ENCODE data around the gene MAP4K1. TPM values are rescaled to one million over a fixed set of nuclear protein-coding genes. Genes with fewer than 3 reads are reported as not detected.

Gene MAP4K1
- total RNA-seq, 1 experiment from 2014 or later = 2.3 TPM

GRCh38 chr19:38655148-38655824, 37.5 kb upstream of the MAP4K1 start:
- no peak for DNase-seq
- POLR2A ChIA-PET (ENCODE audit: unreplicated experiment) = no interaction called here
- Histone ChIP-seq H3K4me1 (ENCODE audit: insufficient read depth, low read length) (peaks cover 92% of the 10 kb centered on the region), H2AFZ (ENCODE audit: low read length) (no peak overlapping the region), H3K4me2 (ENCODE audit: low read length) (peak overlapping the region; percentile 72), H3K27ac (ENCODE audit: low read length) (peak overlapping the region; percentile 99), H3K4me3 (ENCODE audit: low read length) (no peak overlapping the region; the same call in 1 of the 2 replicates), H3K79me2 (ENCODE audit: low read length) (peaks cover 96% of the 10 kb centered on the region), H3K9ac (ENCODE audit: low read length) (no peak overlapping the region), H3K27me3 (ENCODE audit: low read length) (no peaks in the 10 kb centered on the region), H3F3A (ENCODE audit: low read length, unreplicated experiment) (peaks cover 8% of the 10 kb centered on the region), H3K9me3 (ENCODE audit: low read length) (no peaks in the 10 kb centered on the region), H3K36me3 (ENCODE audit: low read depth, low read length) (peaks cover 44% of the 10 kb centered on the region), H3K9me2 (replicated peaks; ENCODE audit: low read length) (no peaks in the 10 kb centered on the region), H4K20me1 (ENCODE audit: low read length) (peaks cover 45% of the 10 kb centered on the region; the same call in 1 of the 2 replicates)
- TF ChIP-seq EZH2phosphoT487 (IDR thresholded peaks at IDR 0.05; ENCODE audit: borderline replicate concordance, low read length) = no peak
- no peak for TF ChIP-seq EZH2 (IDR thresholded peaks at IDR 0.05; ENCODE audit: low read length, unreplicated experiment)
- TF ChIP-seq CTCF (conservative IDR thresholded peaks at IDR 0.05; ENCODE audit: low read depth, low read length) = no peak
- intact Hi-C loops (cut with micrococcal nuclease) = loop anchor here (10.0 kb wide), 1 partner anchor 50 kb away; no protein-coding TSS in a partner anchor
- ATAC-seq = no peak
- CTCF ChIA-PET = interaction anchor here (0.5 kb wide), 1 partner anchor 253 kb away, joined by 3 read pairs; no protein-coding TSS in a partner anchor
- BruUV-seq (replicated peaks) = no TSS peak

- DNase-seq (no peak), ATAC-seq (no peak)
- Histone ChIP-seq H3K4me2 (ENCODE audit: low read length) (peak overlapping the region; percentile 72), H3K4me3 (ENCODE audit: low read length) (0 out of 2 replicates have a peak overlapping the region, but pooled peaks have one; percentile 27), H3K27me3 (ENCODE audit: low read length) (no peaks in the 10 kb centered on the region), H3K9ac (ENCODE audit: low read length) (no peak overlapping the region), H3K79me2 (ENCODE audit: low read length) (peaks cover 96% of the 10 kb centered on the region), H3K36me3 (ENCODE audit: low read depth, low read length) (peaks cover 44% of the 10 kb centered on the region), H3K9me2 (replicated peaks; ENCODE audit: low read length) (no peaks in the 10 kb centered on the region), H4K20me1 (ENCODE audit: low read length) (peaks cover 49% of the 10 kb centered on the region; the same call in 1 of the 2 replicates), H2AFZ (ENCODE audit: low read length) (no peak overlapping the region), H3K27ac (ENCODE audit: low read length) (peak overlapping the region; percentile 99), H3K9me3 (ENCODE audit: low read length) (no peaks in the 10 kb centered on the region), H3K4me1 (ENCODE audit: insufficient read depth, low read length) (peaks cover 86% of the 10 kb centered on the region), H3F3A (ENCODE audit: low read length, unreplicated experiment) (peaks cover 8% of the 10 kb centered on the region)
- BruUV-seq (replicated peaks) = no TSS peak
- CTCF ChIA-PET = no interaction called here
- intact Hi-C loops (cut with micrococcal nuclease) = loop anchor here (10.0 kb wide), 1 partner anchor 50 kb away; no protein-coding TSS in a partner anchor
- TF ChIP-seq EZH2phosphoT487 (IDR thresholded peaks at IDR 0.05; ENCODE audit: borderline replicate concordance, low read length) = no peak
- no peak for TF ChIP-seq EZH2 (IDR thresholded peaks at IDR 0.05; ENCODE audit: low read length, unreplicated experiment)
- TF ChIP-seq CTCF (conservative IDR thresholded peaks at IDR 0.05; ENCODE audit: low read depth, low read length) = no peak
- POLR2A ChIA-PET (ENCODE audit: unreplicated experiment) = no interaction called here
These were observed 36.9 kb upstream of the MAP4K1 start for GRCh38 chr19:38654628-38655055.

- no TSS peak for BruUV-seq (replicated peaks)
- POLR2A ChIA-PET (ENCODE audit: unreplicated experiment) = no interaction called here
- Histone ChIP-seq H3K9me3 (ENCODE audit: low read length) (no peaks in the 10 kb centered on the region), H3K4me1 (ENCODE audit: insufficient read depth, low read length) (peaks cover 72% of the 10 kb centered on the region), H3K4me3 (ENCODE audit: low read length) (peak overlapping the region; percentile 40), H3K79me2 (ENCODE audit: low read length) (peaks cover 98% of the 10 kb centered on the region), H4K20me1 (ENCODE audit: low read length) (peaks cover 64% of the 10 kb centered on the region), H3F3A (ENCODE audit: low read length, unreplicated experiment) (peaks cover 1% of the 10 kb centered on the region), H3K27ac (ENCODE audit: low read length) (peak overlapping the region; percentile 81), H3K36me3 (ENCODE audit: low read depth, low read length) (peaks cover 47% of the 10 kb centered on the region), H3K4me2 (ENCODE audit: low read length) (peak overlapping the region; percentile 94), H3K9me2 (replicated peaks; ENCODE audit: low read length) (no peaks in the 10 kb centered on the region), H2AFZ (ENCODE audit: low read length) (no peak overlapping the region), H3K9ac (ENCODE audit: low read length) (peak overlapping the region; percentile 100), H3K27me3 (ENCODE audit: low read length) (no peaks in the 10 kb centered on the region)
- intact Hi-C loops (cut with micrococcal nuclease) = loop anchor here (10.0 kb wide), 1 partner anchor 52 kb away; no protein-coding TSS in a partner anchor
- ATAC-seq = no peak
- no peak for DNase-seq
- CTCF ChIA-PET = no interaction called here
- TF ChIP-seq EZH2phosphoT487 (IDR thresholded peaks at IDR 0.05; ENCODE audit: borderline replicate concordance, low read length) (no peak), CTCF (conservative IDR thresholded peaks at IDR 0.05; ENCODE audit: low read depth, low read length) (no peak), EZH2 (IDR thresholded peaks at IDR 0.05; ENCODE audit: low read length, unreplicated experiment) (no peak)
These were observed 35.3 kb upstream of the MAP4K1 start for GRCh38 chr19:38653028-38653571.

Data from PC-3 (cell line).